WTC11 (cell line): Measurements from ENCODE around the gene TEX52. TPM values are rescaled to one million over a fixed set of nuclear protein-coding genes. Genes with fewer than 3 reads are reported as not detected.

Experiments
- ATAC-seq: fragments of 200-7000 bp; cut with Tn5 transposase; 2 replicates; pipeline ENCODE4 v1.10.0; 2021; ENCODE audit warnings: mild to moderate bottlenecking, moderate library complexity
- CTCF ChIA-PET: fragments of 300-600 bp; sonication (Branson Sonifier 250); formaldehyde crosslinking; loops from one replicate; lab custom pipeline; 2021; ENCODE audit warnings: antibody characterized with exemption; lab: Charles Lee
- POLR2A ChIA-PET: fragments of 350-600 bp; sonication (Branson Sonifier 250); formaldehyde crosslinking; loops from one replicate; lab custom pipeline; 2021; ENCODE audit warnings: antibody characterized with exemption; lab: Charles Lee
- DNase-seq: peaks from one replicate; pipeline ENCODE4 v3.0.0; 2021; ENCODE audit warnings: low spot score
- H3K27ac Mint-ChIP-seq: 2 replicates; pipeline ENCODE4 v1.8.0; 2021; ENCODE audit warnings: mixed read lengths
- H3K27me3 Mint-ChIP-seq: 2 replicates; pipeline ENCODE4 v1.8.0; 2021; ENCODE audit warnings: low read depth, mild to moderate bottlenecking, moderate library complexity, mixed read lengths
- H3K36me3 Mint-ChIP-seq: 2 replicates; pipeline ENCODE4 v1.8.0; 2021; ENCODE audit warnings: mixed read lengths
- H3K4me1 Mint-ChIP-seq: 2 replicates; pipeline ENCODE4 v1.8.0; 2022; ENCODE audit warnings: mixed read lengths
- H3K4me3 Mint-ChIP-seq: 2 replicates; pipeline ENCODE4 v1.8.0; 2021; ENCODE audit warnings: mild to moderate bottlenecking, moderate library complexity, mixed read lengths
- H3K9me3 Mint-ChIP-seq: 2 replicates; pipeline ENCODE4 v1.8.0; 2021; ENCODE audit warnings: mixed read lengths
- ATF1 ChIP-seq: sonication (generic); formaldehyde crosslinking; IDR thresholded peaks from 2 replicates; pipeline ENCODE4 v1.8.1; 2023; ENCODE audit warnings: mild to moderate bottlenecking, moderate library complexity, missing genetic modification reagents
- CBFB ChIP-seq: sonication (generic); formaldehyde crosslinking; IDR thresholded peaks from 2 replicates; pipeline ENCODE4 v1.8.1; 2022; ENCODE audit warnings: mild to moderate bottlenecking, low read depth, missing genetic modification reagents
- CREB1 ChIP-seq: sonication (generic); formaldehyde crosslinking; IDR thresholded peaks from 2 replicates; pipeline ENCODE4 v1.8.0; 2023; ENCODE audit warnings: mild to moderate bottlenecking, missing genetic modification reagents
- ELF4 ChIP-seq: sonication (generic); formaldehyde crosslinking; IDR thresholded peaks from 2 replicates; pipeline ENCODE4 v1.8.1; 2022; ENCODE audit warnings: low read depth, mild to moderate bottlenecking, moderate library complexity, missing genetic modification reagents
- ERG ChIP-seq: fragments of 250-450 bp; sonication (Bioruptor Pico); IDR thresholded peaks from 2 replicates; pipeline ENCODE4 v1.8.0; 2021; ENCODE audit warnings: mild to moderate bottlenecking
- HMGA2 ChIP-seq: fragments of 250-450 bp; sonication (Bioruptor Pico); IDR thresholded peaks from 2 replicates; pipeline ENCODE4 v1.4.0; 2021; ENCODE audit warnings: mild to moderate bottlenecking, moderate library complexity
- MAX ChIP-seq: sonication (generic); formaldehyde crosslinking; IDR thresholded peaks from 2 replicates; pipeline ENCODE4 v1.8.0; 2022; ENCODE audit warnings: mild to moderate bottlenecking, missing genetic modification reagents
- NFATC4 ChIP-seq: fragments of 250-450 bp; sonication (Bioruptor Pico); IDR thresholded peaks from 2 replicates; pipeline ENCODE4 v1.9.0; 2021; ENCODE audit warnings: mild to moderate bottlenecking
- NFE2L1 ChIP-seq: sonication (generic); formaldehyde crosslinking; IDR thresholded peaks from 2 replicates; pipeline ENCODE4 v1.8.1; 2023; ENCODE audit warnings: missing genetic modification reagents
- NR2C2 ChIP-seq: sonication (generic); formaldehyde crosslinking; IDR thresholded peaks from 2 replicates; pipeline ENCODE4 v1.8.0; 2022; ENCODE audit warnings: mild to moderate bottlenecking, missing genetic modification reagents
- RELA ChIP-seq: sonication (generic); formaldehyde crosslinking; IDR thresholded peaks from 2 replicates; pipeline ENCODE4 v1.8.1; 2022; ENCODE audit warnings: missing genetic modification reagents, mild to moderate bottlenecking, borderline replicate concordance
- ZBTB21 ChIP-seq: sonication (generic); formaldehyde crosslinking; IDR thresholded peaks from 2 replicates; pipeline ENCODE4 v1.8.1; 2023; ENCODE audit warnings: mild to moderate bottlenecking, missing genetic modification reagents, borderline replicate concordance
- ZBTB43 ChIP-seq: sonication (generic); formaldehyde crosslinking; IDR thresholded peaks from 2 replicates; pipeline ENCODE4 v1.8.1; 2023; ENCODE audit warnings: mild to moderate bottlenecking, missing genetic modification reagents
- ZNF121 ChIP-seq: sonication (generic); formaldehyde crosslinking; IDR thresholded peaks from 2 replicates; pipeline ENCODE4 v1.8.0; 2023; ENCODE audit warnings: missing genetic modification reagents
- total RNA-seq: library from RNA; stranded (reverse); gene quantifications from 3 replicates; pipeline ENCODE4 v1.2.3, GENCODE V29; 2021
- TF ChIP-seq, protein P1 (sequence below): sonication (generic); formaldehyde crosslinking; IDR thresholded peaks from 2 replicates; pipeline ENCODE4 v1.8.1; 2022; ENCODE audit warnings: missing genetic modification reagents, borderline replicate concordance
- TF ChIP-seq, protein P2 (sequence below): fragments of 250-450 bp; sonication (Bioruptor Pico); IDR thresholded peaks from 2 replicates; pipeline ENCODE4 v2.1.2; 2022; ENCODE audit warnings: mild to moderate bottlenecking, moderate library complexity
- TF ChIP-seq, protein P3 (sequence below): sonication (generic); formaldehyde crosslinking; IDR thresholded peaks from 2 replicates; pipeline ENCODE4 v1.8.1; 2022; ENCODE audit warnings: low read depth, mild to moderate bottlenecking, moderate library complexity, missing genetic modification reagents, borderline replicate concordance
- TF ChIP-seq, protein P4 (sequence below): sonication (generic); formaldehyde crosslinking; IDR thresholded peaks from 2 replicates; pipeline ENCODE4 v1.8.1; 2023; ENCODE audit warnings: mild to moderate bottlenecking, moderate library complexity, missing genetic modification reagents
- TF ChIP-seq, protein P5 (sequence below): fragments of 200-600 bp; IDR thresholded peaks from 2 replicates; pipeline ENCODE4 v1.8.0; 2022; ENCODE audit warnings: antibody characterized with exemption

TEX52 gene
- total RNA-seq, 1 experiment from 2014 or later: not detected

GRCh38 chr12:2895051-2895451, 38.2 kb upstream of the TEX52 start:
- no peak overlapping the region for H3K4me3 Mint-ChIP-seq
- no peaks in the 10 kb centered on the region; the same call in 1 of the 2 replicates for H3K27me3 Mint-ChIP-seq
- H3K9me3 Mint-ChIP-seq: no peaks in the 10 kb centered on the region
- no peaks in the 10 kb centered on the region for H3K36me3 Mint-ChIP-seq
- peaks cover 13% of the 10 kb centered on the region for H3K4me1 Mint-ChIP-seq
- CTCF ChIA-PET: interaction anchor here (0.6 to 2.3 kb wide), 4 partner anchors 10 to 49 kb away, joined by 3 to 21 read pairs (median 6); no protein-coding TSS in a partner anchor
- ATAC-seq (no peak), DNase-seq (no peak)
- POLR2A ChIA-PET: interaction anchor here (0.5 kb wide), 1 partner anchor 10 kb away, joined by 6 read pairs; no protein-coding TSS in a partner anchor
- TF ChIP-seq MAX (CRISPR knock-in tag) (no peak), HMGA2 (CRISPR knock-in tag) (no peak), ZBTB43 (CRISPR knock-in tag) (no peak), ZNF121 (CRISPR knock-in tag) (no peak), ATF1 (CRISPR knock-in tag) (no peak), RELA (CRISPR knock-in tag) (no peak), NR2C2 (CRISPR knock-in tag) (no peak), ELF4 (CRISPR knock-in tag) (no peak), NFE2L1 (CRISPR knock-in tag) (no peak), CBFB (CRISPR knock-in tag) (no peak), ERG (CRISPR knock-in tag) (no peak), CREB1 (CRISPR knock-in tag) (no peak), NFATC4 (CRISPR knock-in tag) (no peak), ZBTB21 (CRISPR knock-in tag) (no peak)
- TF ChIP-seq, protein P1, sequence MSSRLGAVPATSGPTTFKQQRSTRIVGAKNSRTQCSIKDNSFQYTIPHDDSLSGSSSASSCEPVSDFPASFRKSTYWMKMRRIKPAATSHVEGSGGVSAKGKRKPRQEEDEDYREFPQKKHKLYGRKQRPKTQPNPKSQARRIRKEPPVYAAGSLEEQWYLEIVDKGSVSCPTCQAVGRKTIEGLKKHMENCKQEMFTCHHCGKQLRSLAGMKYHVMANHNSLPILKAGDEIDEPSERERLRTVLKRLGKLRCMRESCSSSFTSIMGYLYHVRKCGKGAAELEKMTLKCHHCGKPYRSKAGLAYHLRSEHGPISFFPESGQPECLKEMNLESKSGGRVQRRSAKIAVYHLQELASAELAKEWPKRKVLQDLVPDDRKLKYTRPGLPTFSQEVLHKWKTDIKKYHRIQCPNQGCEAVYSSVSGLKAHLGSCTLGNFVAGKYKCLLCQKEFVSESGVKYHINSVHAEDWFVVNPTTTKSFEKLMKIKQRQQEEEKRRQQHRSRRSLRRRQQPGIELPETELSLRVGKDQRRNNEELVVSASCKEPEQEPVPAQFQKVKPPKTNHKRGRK (CRISPR knock-in tag): no peak
- TF ChIP-seq, protein P2, sequence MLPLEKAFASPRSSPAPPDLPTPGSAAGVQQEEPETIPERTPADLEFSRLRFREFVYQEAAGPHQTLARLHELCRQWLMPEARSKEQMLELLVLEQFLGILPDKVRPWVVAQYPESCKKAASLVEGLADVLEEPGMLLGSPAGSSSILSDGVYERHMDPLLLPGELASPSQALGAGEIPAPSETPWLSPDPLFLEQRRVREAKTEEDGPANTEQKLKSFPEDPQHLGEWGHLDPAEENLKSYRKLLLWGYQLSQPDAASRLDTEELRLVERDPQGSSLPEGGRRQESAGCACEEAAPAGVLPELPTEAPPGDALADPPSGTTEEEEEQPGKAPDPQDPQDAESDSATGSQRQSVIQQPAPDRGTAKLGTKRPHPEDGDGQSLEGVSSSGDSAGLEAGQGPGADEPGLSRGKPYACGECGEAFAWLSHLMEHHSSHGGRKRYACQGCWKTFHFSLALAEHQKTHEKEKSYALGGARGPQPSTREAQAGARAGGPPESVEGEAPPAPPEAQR: no peak
- TF ChIP-seq, protein P3, sequence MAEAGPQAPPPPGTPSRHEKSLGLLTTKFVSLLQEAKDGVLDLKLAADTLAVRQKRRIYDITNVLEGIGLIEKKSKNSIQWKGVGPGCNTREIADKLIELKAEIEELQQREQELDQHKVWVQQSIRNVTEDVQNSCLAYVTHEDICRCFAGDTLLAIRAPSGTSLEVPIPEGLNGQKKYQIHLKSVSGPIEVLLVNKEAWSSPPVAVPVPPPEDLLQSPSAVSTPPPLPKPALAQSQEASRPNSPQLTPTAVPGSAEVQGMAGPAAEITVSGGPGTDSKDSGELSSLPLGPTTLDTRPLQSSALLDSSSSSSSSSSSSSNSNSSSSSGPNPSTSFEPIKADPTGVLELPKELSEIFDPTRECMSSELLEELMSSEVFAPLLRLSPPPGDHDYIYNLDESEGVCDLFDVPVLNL: no peak
- TF ChIP-seq, protein P4, sequence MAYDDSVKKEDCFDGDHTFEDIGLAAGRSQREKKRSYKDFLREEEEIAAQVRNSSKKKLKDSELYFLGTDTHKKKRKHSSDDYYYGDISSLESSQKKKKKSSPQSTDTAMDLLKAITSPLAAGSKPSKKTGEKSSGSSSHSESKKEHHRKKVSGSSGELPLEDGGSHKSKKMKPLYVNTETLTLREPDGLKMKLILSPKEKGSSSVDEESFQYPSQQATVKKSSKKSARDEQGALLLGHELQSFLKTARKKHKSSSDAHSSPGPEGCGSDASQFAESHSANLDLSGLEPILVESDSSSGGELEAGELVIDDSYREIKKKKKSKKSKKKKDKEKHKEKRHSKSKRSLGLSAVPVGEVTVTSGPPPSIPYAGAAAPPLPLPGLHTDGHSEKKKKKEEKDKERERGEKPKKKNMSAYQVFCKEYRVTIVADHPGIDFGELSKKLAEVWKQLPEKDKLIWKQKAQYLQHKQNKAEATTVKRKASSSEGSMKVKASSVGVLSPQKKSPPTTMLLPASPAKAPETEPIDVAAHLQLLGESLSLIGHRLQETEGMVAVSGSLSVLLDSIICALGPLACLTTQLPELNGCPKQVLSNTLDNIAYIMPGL (CRISPR knock-in tag): no peak
- TF ChIP-seq, protein P5, sequence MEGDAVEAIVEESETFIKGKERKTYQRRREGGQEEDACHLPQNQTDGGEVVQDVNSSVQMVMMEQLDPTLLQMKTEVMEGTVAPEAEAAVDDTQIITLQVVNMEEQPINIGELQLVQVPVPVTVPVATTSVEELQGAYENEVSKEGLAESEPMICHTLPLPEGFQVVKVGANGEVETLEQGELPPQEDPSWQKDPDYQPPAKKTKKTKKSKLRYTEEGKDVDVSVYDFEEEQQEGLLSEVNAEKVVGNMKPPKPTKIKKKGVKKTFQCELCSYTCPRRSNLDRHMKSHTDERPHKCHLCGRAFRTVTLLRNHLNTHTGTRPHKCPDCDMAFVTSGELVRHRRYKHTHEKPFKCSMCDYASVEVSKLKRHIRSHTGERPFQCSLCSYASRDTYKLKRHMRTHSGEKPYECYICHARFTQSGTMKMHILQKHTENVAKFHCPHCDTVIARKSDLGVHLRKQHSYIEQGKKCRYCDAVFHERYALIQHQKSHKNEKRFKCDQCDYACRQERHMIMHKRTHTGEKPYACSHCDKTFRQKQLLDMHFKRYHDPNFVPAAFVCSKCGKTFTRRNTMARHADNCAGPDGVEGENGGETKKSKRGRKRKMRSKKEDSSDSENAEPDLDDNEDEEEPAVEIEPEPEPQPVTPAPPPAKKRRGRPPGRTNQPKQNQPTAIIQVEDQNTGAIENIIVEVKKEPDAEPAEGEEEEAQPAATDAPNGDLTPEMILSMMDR: no peak
- H3K27ac Mint-ChIP-seq: no peak overlapping the region
